GM18498 (cell line): ENCODE results near the gene RAB23.

Experiments
- ATAC-seq: cut with Tn5 transposase; IDR thresholded peaks from one replicate; pipeline ENCODE4 v1.9.1; 2021; ENCODE audit warnings: mild to moderate bottlenecking, moderate library complexity; ENCODE audit not compliant: unreplicated experiment

Gene RAB23

GRCh38 chr6:57138026-57138425 is 84.1 kb downstream of the RAB23 start:
- no peak for ATAC-seq

GRCh38 chr6:57137350-57137749 is 84.8 kb downstream of the RAB23 start:
- no peak for ATAC-seq
